H1 (cell line): ENCODE results near the gene CUL1. TPM values are rescaled to one million over a fixed set of nuclear protein-coding genes. Genes with fewer than 3 reads are reported as not detected.

Experiments
- CTCF ChIA-PET: fragments of 300-600 bp; sonication (Branson Sonifier 250); formaldehyde crosslinking; loops from one replicate; lab custom pipeline; 2021; ENCODE audit not compliant: partially characterized antibody; lab: Charles Lee
- POLR2A ChIA-PET: fragments of 300-600 bp; sonication (Branson Sonifier 250); formaldehyde crosslinking; loops from one replicate; lab custom pipeline; 2021; ENCODE audit warnings: inconsistent platforms; ENCODE audit not compliant: partially characterized antibody; lab: Charles Lee
- DNase-seq, 2 experiments: peaks; one replicate each; pipeline versions ENCODE4 v3.0.0 to v3.0.0-alpha.2; 2010 to 2022; ENCODE audit warnings: low spot score in 2 of 2, low read depth in 1 of 2, mixed read lengths in 1 of 2
- FAIRE-seq: peaks from 2 replicates; lab custom pipeline; 2011; peaks lifted over from hg19 to GRCh38; lab: Jason Lieb, UNC
- H2AFZ ChIP-seq: 2 replicates; pipeline ENCODE4 v1.8.1; 2012; ENCODE audit warnings: low read length, inconsistent platforms
- H2AK5ac ChIP-seq: 2 replicates; pipeline ENCODE4 v1.6.1; 2013; ENCODE audit warnings: low read depth, low read length
- H2BK120ac ChIP-seq: replicated peaks from 2 replicates; pipeline ENCODE3; 2013; ENCODE audit warnings: low read depth, low read length, inconsistent platforms
- H2BK12ac ChIP-seq: 2 replicates; pipeline ENCODE4 v1.6.1; 2013; ENCODE audit warnings: low read depth, low read length
- H2BK15ac ChIP-seq: 2 replicates; pipeline ENCODE4 v1.6.1; 2013; ENCODE audit warnings: low read length
- H2BK20ac ChIP-seq: 2 replicates; pipeline ENCODE4 v1.6.1; 2013; ENCODE audit warnings: low read length
- H2BK5ac ChIP-seq: 2 replicates; pipeline ENCODE4 v1.6.1; 2013; ENCODE audit warnings: low read depth, low read length
- H3K14ac ChIP-seq: 2 replicates; pipeline ENCODE4 v1.6.1; 2013; ENCODE audit warnings: inconsistent platforms; ENCODE audit not compliant: insufficient read length
- H3K18ac ChIP-seq: 2 replicates; pipeline ENCODE4 v1.6.1; 2013; ENCODE audit warnings: low read length; ENCODE audit errors: extremely low read depth
- H3K23ac ChIP-seq: 2 replicates; pipeline ENCODE4 v1.6.1; 2013; ENCODE audit warnings: inconsistent platforms; ENCODE audit not compliant: insufficient read length
- H3K23me2 ChIP-seq: 2 replicates; pipeline ENCODE4 v1.6.1; 2013; ENCODE audit warnings: low read depth, low read length
- H3K27ac ChIP-seq: 2 replicates; pipeline ENCODE4 v1.6.1; 2011; ENCODE audit warnings: low read depth, low read length, inconsistent platforms
- H3K27me3 ChIP-seq, 4 experiments: replicated peaks in 1 of 4; 1 replicate in 1 of 4; 2 replicates in 3 of 4; pipeline versions ENCODE4 v1.6.1 to v1.8.1; 2011 to 2013; ENCODE audit warnings: low read length in 3 of 4, mild to moderate bottlenecking in 3 of 4, inconsistent platforms in 2 of 4, mixed read lengths in 2 of 4, moderate library complexity in 1 of 4; ENCODE audit not compliant: control insufficient read depth in 3 of 4, insufficient read depth in 3 of 4; ENCODE audit errors: extremely low read depth in 1 of 4
- H3K36me3 ChIP-seq, 4 experiments: 2 replicates each; pipeline versions ENCODE4 v1.6.1 to v1.8.1; 2011 to 2013; ENCODE audit warnings: mild to moderate bottlenecking in 4 of 4, low read length in 3 of 4, moderate library complexity in 2 of 4, control low read depth in 1 of 4, inconsistent platforms in 1 of 4; ENCODE audit not compliant: insufficient read depth in 4 of 4, control insufficient read depth in 2 of 4
- H3K4ac ChIP-seq: replicated peaks from 2 replicates; pipeline ENCODE3; 2013; ENCODE audit warnings: low read length, low read depth, mixed read lengths, inconsistent platforms; ENCODE audit not compliant: insufficient read length
- H3K4me1 ChIP-seq, 4 experiments: replicated peaks in 1 of 4; 1 replicate in 1 of 4; 2 replicates in 3 of 4; pipeline versions ENCODE4 v1.6.1 to v1.8.1; 2011 to 2013; ENCODE audit warnings: low read length in 3 of 4, inconsistent platforms in 2 of 4, mixed read lengths in 1 of 4; ENCODE audit not compliant: insufficient read depth in 4 of 4, control insufficient read depth in 3 of 4
- H3K4me2 ChIP-seq, 2 experiments: 2 replicates each; pipeline versions ENCODE4 v1.6.1 to v1.8.1; 2011 to 2013; ENCODE audit warnings: low read depth in 2 of 2, low read length in 2 of 2, control low read depth in 1 of 2, inconsistent platforms in 1 of 2, mild to moderate bottlenecking in 1 of 2; ENCODE audit not compliant: insufficient read depth in 1 of 2
- H3K4me3 ChIP-seq, 4 experiments: fragments of 200-600, 300-600 bp in 1 of 4; sonication (generic), shearing (Covaris generic), sonication (Bioruptor Twin) in 1 of 4; 2 replicates each; pipeline versions ENCODE4 v1.5.1 to v1.8.1; 2011 to 2016; ENCODE audit warnings: low read length in 4 of 4, low read depth in 3 of 4, control low read depth in 2 of 4, inconsistent platforms in 2 of 4, mild to moderate bottlenecking in 2 of 4, mixed read lengths in 1 of 4, moderate library complexity in 1 of 4; ENCODE audit not compliant: insufficient read depth in 2 of 4; ENCODE audit errors: extremely low read depth in 1 of 4
- H3K56ac ChIP-seq: replicated peaks from 2 replicates; pipeline ENCODE3; 2013; ENCODE audit warnings: low read depth, mild to moderate bottlenecking, mixed read lengths, low read length, inconsistent platforms; ENCODE audit not compliant: insufficient read length
- H3K79me1 ChIP-seq: 2 replicates; pipeline ENCODE4 v1.6.1; 2013; ENCODE audit warnings: low read depth, low read length, control low read depth
- H3K79me2 ChIP-seq, 2 experiments: 2 replicates each; pipeline versions ENCODE4 v1.6.1 to v1.8.1; 2012 to 2013; ENCODE audit warnings: low read length in 2 of 2, mild to moderate bottlenecking in 2 of 2, inconsistent platforms in 1 of 2; ENCODE audit not compliant: insufficient read depth in 2 of 2, control insufficient read depth in 1 of 2
- H3K9ac ChIP-seq, 4 experiments: replicated peaks in 1 of 4; 1 replicate in 1 of 4; 2 replicates in 3 of 4; pipeline versions ENCODE4 v1.6.1 to v1.8.1; 2011 to 2013; ENCODE audit warnings: low read depth in 3 of 4, low read length in 3 of 4, control low read depth in 2 of 4, mild to moderate bottlenecking in 2 of 4, moderate library complexity in 2 of 4, inconsistent platforms in 1 of 4; ENCODE audit errors: extremely low read depth in 1 of 4
- H3K9me3 ChIP-seq, 2 experiments: 2 replicates each; pipeline versions ENCODE4 v1.6.1 to v1.8.1; 2012 to 2013; ENCODE audit warnings: mild to moderate bottlenecking in 2 of 2, moderate library complexity in 2 of 2, control low read depth in 1 of 2, inconsistent platforms in 1 of 2, low read depth in 1 of 2, low read length in 1 of 2, mixed read lengths in 1 of 2; ENCODE audit not compliant: insufficient read depth in 2 of 2
- H4K20me1 ChIP-seq, 2 experiments: replicated peaks in 1 of 2; 2 replicates each; pipeline versions ENCODE3 to v1.8.1; 2011 to 2013; ENCODE audit warnings: inconsistent platforms in 2 of 2, low read length in 2 of 2, mild to moderate bottlenecking in 1 of 2; ENCODE audit not compliant: insufficient read depth in 2 of 2, control insufficient read depth in 1 of 2
- H4K5ac ChIP-seq: 2 replicates; pipeline ENCODE4 v1.6.1; 2013; ENCODE audit warnings: low read length, low read depth, mixed read lengths, inconsistent platforms; ENCODE audit not compliant: insufficient read length
- H4K8ac ChIP-seq: 2 replicates; pipeline ENCODE4 v1.8.0; 2013; ENCODE audit warnings: mild to moderate bottlenecking, moderate library complexity, low read length, inconsistent platforms; ENCODE audit not compliant: insufficient read depth; ENCODE audit errors: extremely low read depth
- H4K91ac ChIP-seq: replicated peaks from 2 replicates; pipeline ENCODE3; 2013; ENCODE audit warnings: low read length, mixed read lengths, inconsistent platforms; ENCODE audit not compliant: insufficient read length
- EZH2 ChIP-seq: fragments of 200-600 bp; sonication (generic); IDR thresholded peaks from 2 replicates; pipeline ENCODE4 v1.7.1; 2012; ENCODE audit warnings: low read depth, mild to moderate bottlenecking, moderate library complexity, low read length, inconsistent platforms; ENCODE audit not compliant: severe bottlenecking
- KDM1A ChIP-seq: fragments of 200-600, 300-600 bp; sonication (generic); IDR thresholded peaks from 2 replicates; pipeline ENCODE4 v1.7.1; 2016; ENCODE audit warnings: mild to moderate bottlenecking, low read length, borderline replicate concordance
- KDM4A ChIP-seq: IDR thresholded peaks from one replicate; pipeline ENCODE4 v1.7.1; 2012; ENCODE audit warnings: low read depth, mild to moderate bottlenecking, moderate library complexity, low read length, inconsistent platforms; ENCODE audit not compliant: severe bottlenecking
- MAFK ChIP-seq: IDR thresholded peaks from 2 replicates; pipeline ENCODE4 v1.6.1; 2012; ENCODE audit warnings: low read depth, mild to moderate bottlenecking, improper control_type of control experiment, low read length
- NANOG ChIP-seq: IDR thresholded peaks from 2 replicates; pipeline ENCODE4 v1.6.1; 2011; ENCODE audit warnings: low read length, low read depth, mild to moderate bottlenecking, inconsistent platforms; ENCODE audit not compliant: insufficient read depth, poor library complexity, severe bottlenecking
- SIN3A ChIP-seq, 2 experiments: IDR thresholded peaks in 1 of 2; conservative IDR thresholded peaks in 1 of 2; 2 replicates each; pipeline ENCODE4 v1.6.1; 2011 to 2012; ENCODE audit warnings: low read length in 2 of 2, improper control_type of control experiment in 1 of 2, low read depth in 1 of 2, mild to moderate bottlenecking in 1 of 2
- SP4 ChIP-seq: IDR thresholded peaks from 2 replicates; pipeline ENCODE4 v1.6.1; 2012; ENCODE audit warnings: low read length, inconsistent platforms
- TAF1 ChIP-seq: IDR thresholded peaks from 2 replicates; pipeline ENCODE4 v1.6.1; 2011; ENCODE audit warnings: mild to moderate bottlenecking, low read depth, low read length
- TBP ChIP-seq: IDR thresholded peaks from 2 replicates; pipeline ENCODE4 v1.6.1; 2011; ENCODE audit warnings: low read depth, low read length, improper control_type of control experiment
- WGBS, 2 experiments: shearing (Covaris generic) in 1 of 2; methylation state at CpG; one replicate each; pipeline versions ENCODE4 v1.1.6 to v1.1.7; 2013 to 2015; ENCODE audit warnings: low lambda C conversion rate in 2 of 2, mixed read lengths in 2 of 2, inconsistent platforms in 1 of 2, low coverage in 1 of 2, missing lambda C conversion rate in 1 of 2; ENCODE audit not compliant: insufficient replicate concordance in 2 of 2, insufficient coverage in 1 of 2, insufficient read length in 1 of 2; ENCODE audit errors: extremely low coverage in 1 of 2, missing lambda C conversion rate in 1 of 2; 5-methylcytosine and 5-hydroxymethylcytosine counted together
- polyA plus RNA-seq, 7 experiments: library from polyadenylated mRNA; depleted of rRNA in 3 of 7; stranded (reverse) in 5 of 7; unstranded in 2 of 7; fragments of >200 nt in 5 of 7; fragments of 200-250 nt in 2 of 7; gene quantifications; 1 replicate in 5 of 7; 2 replicates in 1 of 7; 4 replicates in 1 of 7; pipeline versions ENCODE4 v1.2.1 to v1.2.3, GENCODE V29; 2011 to 2013; ENCODE audit warnings: missing spikeins in 2 of 7, mixed read lengths in 2 of 7
- total RNA-seq: library from RNA; stranded (reverse); fragmentation: NEBNext Ultra II Directional; extraction: Animal tissue kit (Norgen Biotek cat#: 25700); gene quantifications from 2 replicates; pipeline ENCODE4 v1.2.1, GENCODE V29; 2021
- TF ChIP-seq, protein P1 (sequence below): IDR thresholded peaks from 2 replicates; pipeline ENCODE4 v1.6.1; 2012; ENCODE audit warnings: inconsistent platforms
- TF ChIP-seq, protein P2 (sequence below): IDR thresholded peaks from 2 replicates; pipeline ENCODE4 v1.6.1; 2012; ENCODE audit warnings: low read length, inconsistent platforms

The CUL1 gene
- total and polyA plus RNA-seq, 2 of the 8 experiments (the other 6 are each of a cell fraction or from before 2014, with no cell fraction given) = 33.0 to 77.3 TPM

DNA sequence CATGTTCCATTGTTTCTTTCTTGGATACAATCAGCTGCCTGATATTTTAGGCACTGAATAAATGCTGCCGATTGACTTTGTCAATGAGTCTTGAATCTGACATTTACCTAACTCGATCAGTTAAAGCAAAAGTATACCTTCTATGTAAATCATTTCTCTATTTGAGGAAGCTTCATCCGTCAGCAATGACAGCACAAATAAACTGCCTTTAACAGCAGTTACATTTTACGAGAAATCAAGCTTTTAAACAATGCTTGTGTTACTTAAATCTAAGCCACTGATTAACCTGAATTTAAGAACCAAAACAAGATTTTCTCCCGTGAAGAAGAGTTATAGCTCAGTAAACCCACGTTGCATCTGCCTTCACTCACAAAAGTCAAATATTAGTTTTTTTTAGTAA is 71.3 kb downstream of the CUL1 start:
- no peaks in the 10 kb centered on the region for H4K20me1 ChIP-seq
- H3K27me3 ChIP-seq = no peaks in the 10 kb centered on the region
- H3K56ac ChIP-seq = no peak overlapping the region
- H3K18ac ChIP-seq = no peak overlapping the region
- H3K36me3 ChIP-seq = peaks cover 2 to 56% (median 15%) of the 10 kb centered on the region in 4 experiments; a peak in 7 of 8 replicates
- no peak overlapping the region for H3K9ac ChIP-seq
- no peak overlapping the region for H2AK5ac ChIP-seq
- H3K4me1 ChIP-seq = peaks cover 0 to 6% (median 4%) of the 10 kb centered on the region in 4 experiments; a peak in 4 of 7 replicates
- no peak overlapping the region for H3K14ac ChIP-seq
- ChIA-PET POLR2A (interaction anchor here (1.3 kb wide), 1 partner anchor 81 kb away, joined by 3 read pairs; no protein-coding TSS in a partner anchor), CTCF (interaction anchor here (0.7 to 2.0 kb wide), 5 partner anchors 18 to 230 kb away, joined by 3 to 6 read pairs (median 3); no protein-coding TSS in a partner anchor)
- no peak overlapping the region for H2BK12ac ChIP-seq
- 0 out of 4 replicates have a peak, but pooled peaks cover 0 to under 1% of the 10 kb centered on the region in 2 experiments for H3K79me2 ChIP-seq
- H2BK15ac ChIP-seq = no peak overlapping the region
- no peak overlapping the region for H2BK120ac ChIP-seq
- H3K23ac ChIP-seq = no peak overlapping the region
- no peak overlapping the region for H3K4ac ChIP-seq
- H2BK5ac ChIP-seq = no peak overlapping the region
- H4K5ac ChIP-seq = no peak overlapping the region
- WGBS, 2 experiments = 89% methylated on average over 6 of the region's 6 CpGs; no CpG with 5 or more reads in 1 of the 2 experiments
- no peak overlapping the region for H2AFZ ChIP-seq
- no peak overlapping the region for H4K91ac ChIP-seq
- peaks cover 3% of the 10 kb centered on the region; the same call in 1 of the 2 replicates for H3K79me1 ChIP-seq
- no peak overlapping the region for H2BK20ac ChIP-seq
- no peaks in the 10 kb centered on the region for H3K23me2 ChIP-seq
- FAIRE-seq (no peak), DNase-seq (no peak)
- no peak overlapping the region for H3K4me2 ChIP-seq
- H3K27ac ChIP-seq = no peak overlapping the region
- H3K9me3 ChIP-seq = no peaks in the 10 kb centered on the region
- no peak overlapping the region for H4K8ac ChIP-seq
- no peak overlapping the region for H3K4me3 ChIP-seq
- TF ChIP-seq KDM4A (no peak), SIN3A (conservative IDR thresholded peaks at IDR 0.05 in 1 of 2, IDR thresholded peaks at IDR 0.05 in 1 of 2; ENCODE audit: low read depth in 1 of 2, low read length in 2 of 2) (no peak), NANOG (no peak), TBP (no peak), KDM1A (no peak), EZH2 (no peak), MAFK (no peak), TAF1 (no peak), SP4 (no peak)
- TF ChIP-seq, protein P1, sequence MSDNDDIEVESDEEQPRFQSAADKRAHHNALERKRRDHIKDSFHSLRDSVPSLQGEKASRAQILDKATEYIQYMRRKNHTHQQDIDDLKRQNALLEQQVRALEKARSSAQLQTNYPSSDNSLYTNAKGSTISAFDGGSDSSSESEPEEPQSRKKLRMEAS = no peak
- TF ChIP-seq, protein P2, sequence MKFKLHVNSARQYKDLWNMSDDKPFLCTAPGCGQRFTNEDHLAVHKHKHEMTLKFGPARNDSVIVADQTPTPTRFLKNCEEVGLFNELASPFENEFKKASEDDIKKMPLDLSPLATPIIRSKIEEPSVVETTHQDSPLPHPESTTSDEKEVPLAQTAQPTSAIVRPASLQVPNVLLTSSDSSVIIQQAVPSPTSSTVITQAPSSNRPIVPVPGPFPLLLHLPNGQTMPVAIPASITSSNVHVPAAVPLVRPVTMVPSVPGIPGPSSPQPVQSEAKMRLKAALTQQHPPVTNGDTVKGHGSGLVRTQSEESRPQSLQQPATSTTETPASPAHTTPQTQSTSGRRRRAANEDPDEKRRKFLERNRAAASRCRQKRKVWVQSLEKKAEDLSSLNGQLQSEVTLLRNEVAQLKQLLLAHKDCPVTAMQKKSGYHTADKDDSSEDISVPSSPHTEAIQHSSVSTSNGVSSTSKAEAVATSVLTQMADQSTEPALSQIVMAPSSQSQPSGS = no peak
